Endothelial cell of umbilical vein (primary cell): ENCODE measurements around the gene VSX1. TPM values are rescaled to one million over a fixed set of nuclear protein-coding genes. Genes with fewer than 3 reads are reported as not detected.
A peak's percentile ranks its signal among the peaks of the same experiment; 100 is the strongest.

Experiments
- Bru-seq: library from RNA; stranded (reverse); fragments of 400-500 nt; gene quantifications from one replicate; lab custom pipeline; 2021; lab: Mats Ljungman, UMichigan
- BruChase-seq, 2 experiments: library from RNA; stranded (reverse); fragments of 400-500 nt; gene quantifications; one replicate each; lab custom pipeline; 2021; lab: Mats Ljungman, UMichigan
- BruUV-seq: library from RNA; stranded (reverse); fragments of 400-500 nt; replicated peaks from 2 replicates; lab custom pipeline; 2021; lab: Mats Ljungman, UMichigan
- CTCF ChIA-PET: fragments of 300-600, 350-600 bp; sonication (Branson Sonifier 250); formaldehyde crosslinking; loops from one replicate; lab custom pipeline; 2021; ENCODE audit warnings: antibody characterized with exemption, inconsistent platforms; lab: Charles Lee
- POLR2A ChIA-PET: fragments of 300-600, 350-600 bp; sonication (Branson Sonifier 250); formaldehyde crosslinking; loops from one replicate; lab custom pipeline; 2021; ENCODE audit warnings: antibody characterized with exemption, inconsistent platforms; lab: Charles Lee
- DNase-seq: peaks from one replicate; pipeline ENCODE4 v3.0.0-alpha.2; 2011; ENCODE audit warnings: low read depth, low spot score
- FAIRE-seq: peaks from 2 replicates; lab custom pipeline; 2011; peaks lifted over from hg19 to GRCh38; lab: Jason Lieb, UNC
- H2AFZ ChIP-seq: 2 replicates; pipeline ENCODE4 v1.6.0; 2012; ENCODE audit warnings: low read depth, low read length, control low read depth, inconsistent platforms
- H3K27ac ChIP-seq: 2 replicates; pipeline ENCODE4 v1.5.1; 2011; ENCODE audit warnings: low read depth, mild to moderate bottlenecking, control low read depth, low read length, moderate library complexity; ENCODE audit not compliant: insufficient read depth
- H3K27me3 ChIP-seq, 2 experiments: 2 replicates each; pipeline versions ENCODE4 v1.6.0 to v1.6.1; 2011; ENCODE audit warnings: low read length in 2 of 2, mixed read lengths in 1 of 2; ENCODE audit not compliant: control insufficient read depth in 2 of 2, insufficient read depth in 2 of 2
- H3K36me3 ChIP-seq, 2 experiments: 2 replicates in 1 of 2; 3 replicates in 1 of 2; pipeline ENCODE4 v1.5.1; 2011; ENCODE audit warnings: low read length in 2 of 2, mild to moderate bottlenecking in 1 of 2, moderate library complexity in 1 of 2; ENCODE audit not compliant: control insufficient read depth in 2 of 2, insufficient read depth in 2 of 2; ENCODE audit errors: extremely low read depth in 1 of 2
- H3K4me1 ChIP-seq: 3 replicates; pipeline ENCODE4 v1.5.1; 2011; ENCODE audit warnings: mild to moderate bottlenecking, low read length; ENCODE audit not compliant: control insufficient read depth, insufficient read depth; ENCODE audit errors: extremely low read depth
- H3K4me2 ChIP-seq: 2 replicates; pipeline ENCODE4 v1.6.1; 2011; ENCODE audit warnings: low read length, control low read depth, mixed read lengths; ENCODE audit not compliant: insufficient read depth
- H3K4me3 ChIP-seq, 3 experiments: fragments of 200-600 bp in 1 of 3; sonication (generic), shearing (Covaris generic) in 1 of 3; replicated peaks in 1 of 3; 2 replicates each; pipeline ENCODE4 v1.5.1; 2011 to 2016; ENCODE audit warnings: control low read depth in 3 of 3, low read length in 3 of 3, mild to moderate bottlenecking in 2 of 3, inconsistent platforms in 1 of 3, low read depth in 1 of 3, moderate library complexity in 1 of 3; ENCODE audit not compliant: insufficient read depth in 1 of 3
- H3K79me2 ChIP-seq: 2 replicates; pipeline ENCODE4 v1.6.0; 2012; ENCODE audit warnings: low read length, inconsistent platforms; ENCODE audit not compliant: control insufficient read depth, insufficient read depth
- H3K9ac ChIP-seq: replicated peaks from 2 replicates; pipeline ENCODE3; 2011; ENCODE audit warnings: low read length, control low read depth; ENCODE audit not compliant: insufficient read depth; ENCODE audit errors: extremely low read depth
- H3K9me1 ChIP-seq: replicated peaks from 3 replicates; pipeline ENCODE4 v1.6.0; 2011; ENCODE audit warnings: mild to moderate bottlenecking, low read length; ENCODE audit not compliant: control insufficient read depth, insufficient read depth; ENCODE audit errors: extremely low read depth
- H3K9me3 ChIP-seq: replicated peaks from 2 replicates; pipeline ENCODE4 v1.5.1; 2012; ENCODE audit warnings: low read length, inconsistent platforms; ENCODE audit not compliant: control insufficient read depth, insufficient read depth
- H4K20me1 ChIP-seq: replicated peaks from 2 replicates; pipeline ENCODE3; 2011; ENCODE audit warnings: mild to moderate bottlenecking, low read length; ENCODE audit not compliant: control insufficient read depth, insufficient read depth; ENCODE audit errors: extremely low read depth
- CTCF ChIP-seq, 2 donors: IDR thresholded peaks; 1 replicate in 1 of 2; 2 replicates in 1 of 2; pipeline ENCODE4 v1.5.1; 2011; ENCODE audit warnings: low read length in 2 of 2, mild to moderate bottlenecking in 2 of 2, moderate library complexity in 2 of 2, control low read depth in 1 of 2, inconsistent platforms in 1 of 2, low read depth in 1 of 2; ENCODE audit not compliant: insufficient read depth in 1 of 2; ENCODE audit errors: extremely low read depth in 1 of 2
- EZH2 ChIP-seq: IDR thresholded peaks from 2 replicates; pipeline ENCODE4 v1.6.1; 2012; ENCODE audit warnings: borderline replicate concordance, low read depth, mild to moderate bottlenecking, moderate library complexity, low read length, inconsistent platforms; ENCODE audit not compliant: severe bottlenecking
- FOS ChIP-seq: IDR thresholded peaks from 2 replicates; pipeline ENCODE4 v1.6.1; 2011; ENCODE audit warnings: mild to moderate bottlenecking, low read length, moderate library complexity, borderline replicate concordance; ENCODE audit not compliant: insufficient read depth
- GATA2 ChIP-seq: IDR thresholded peaks from 2 replicates; pipeline ENCODE4 v1.7.0; 2011; ENCODE audit warnings: low read depth, mild to moderate bottlenecking, moderate library complexity, mixed read lengths, low read length; ENCODE audit not compliant: insufficient read length, insufficient read depth
- JUN ChIP-seq: IDR thresholded peaks from 2 replicates; pipeline ENCODE4 v1.6.1; 2011; ENCODE audit warnings: borderline replicate concordance, low read depth; ENCODE audit not compliant: insufficient read length, insufficient read depth
- MAX ChIP-seq: IDR thresholded peaks from 2 replicates; pipeline ENCODE4 v1.6.1; 2011; ENCODE audit not compliant: insufficient read depth, insufficient read length
- MYC ChIP-seq: IDR thresholded peaks from one replicate; pipeline ENCODE4 v1.6.1; 2011; ENCODE audit warnings: mild to moderate bottlenecking, low read depth, low read length
- POLR2A ChIP-seq: IDR thresholded peaks from 2 replicates; pipeline ENCODE4 v1.6.1; 2012; ENCODE audit warnings: low read depth, mild to moderate bottlenecking, control low read depth, low read length
- POLR2AphosphoS5 ChIP-seq: IDR thresholded peaks from 2 replicates; pipeline ENCODE4 v1.6.1; 2012; ENCODE audit warnings: low read depth, mild to moderate bottlenecking, control low read depth, low read length, moderate library complexity; ENCODE audit not compliant: insufficient read depth
- dilution Hi-C: fragments of 300-500 bp; cut with MboI; formaldehyde crosslinking; loops from one replicate; pipeline ENCODE4 v1.15.0; 2019; ENCODE audit warnings: low sequenced_read_pairs; ENCODE audit not compliant: extremely low pct_ligation_motif_present
- intact Hi-C: fragments of 100-400 bp; cut with micrococcal nuclease; formaldehyde crosslinking; loops from one replicate; pipeline ENCODE4 v1.10.0; 2022
- long read RNA-seq: library from polyadenylated mRNA; stranded (forward); transcript quantifications from one replicate; pipeline ENCODE4 v2.0.0, GENCODE V29; 2021
- polyA minus RNA-seq, 3 experiments: library from RNA; depleted of rRNA, polyadenylated mRNA; stranded (reverse); fragments of >200 nt; gene quantifications; 1 replicate in 1 of 3; 2 replicates in 2 of 3; pipeline ENCODE4 v1.2.3, GENCODE V29; 2011
- polyA plus RNA-seq, 4 experiments: library from polyadenylated mRNA; depleted of rRNA in 3 of 4; stranded (reverse) in 3 of 4; unstranded in 1 of 4; fragments of >200 nt; gene quantifications; 2 replicates each; pipeline versions ENCODE4 v1.2.1 to v1.2.3, GENCODE V29; 2011 to 2012; ENCODE audit warnings: missing spikeins in 1 of 4
- total RNA-seq: library from RNA; stranded (reverse); gene quantifications from 2 replicates; pipeline ENCODE4 v1.2.3, GENCODE V29; 2021

Gene VSX1
- total RNA-seq (not detected in 2 replicates), polyA plus RNA-seq (not detected in 2 replicates), polyA minus RNA-seq (not detected in 2 replicates), Bru-seq, nascent RNA (not detected), BruChase-seq, experiment 1, labeled RNA remaining after a 6-hour chase (not detected), BruChase-seq, experiment 2, labeled RNA remaining after a 2-hour chase (not detected)
- not detected in 2 replicates for polyA plus RNA-seq (2011; cell fraction: cytosol; rRNA removed)
- polyA plus RNA-seq (2011; cell fraction: nucleus; rRNA removed) = not detected in 2 replicates
- not detected in 2 replicates for polyA plus RNA-seq (2012)
- polyA minus RNA-seq (2011; cell fraction: cytosol; rRNA and poly(A)+ RNA removed) = not detected
- not detected in 2 replicates for polyA minus RNA-seq (2011; cell fraction: nucleus; rRNA and poly(A)+ RNA removed)
- long read RNA-seq = 0 reads

GRCh38 chr20:25081730-25082497 is at the start of gene VSX1:
Gene VSX1, minus strand, starts transcription at chr20:25082141. Its CDS starts 45 bp downstream, at chr20:25082096.
- POLR2A ChIA-PET = no interaction called here

GRCh38 chr20:25129908-25130307 is 48.0 kb upstream of the VSX1 start:
- H3K36me3 ChIP-seq = no peaks in the 10 kb centered on the region
- no peak overlapping the region for H3K27ac ChIP-seq
- no peak overlapping the region for H3K9ac ChIP-seq
- BruUV-seq = no TSS peak
- H3K4me1 ChIP-seq = no peaks in the 10 kb centered on the region
- FAIRE-seq (no peak), DNase-seq (no peak)
- no peaks in the 10 kb centered on the region for H3K27me3 ChIP-seq
- intact Hi-C loops (no loop called here), dilution Hi-C loops (no loop called here)
- H3K4me2 ChIP-seq = no peak overlapping the region
- TF ChIP-seq MYC (no peak), CTCF (IDR thresholded peaks at IDR 0.05; ENCODE audit: extremely low read depth in 1 of 2, insufficient read depth in 1 of 2, low read depth in 1 of 2, low read length in 2 of 2) (no peak), POLR2A (no peak), MAX (no peak), EZH2 (no peak), JUN (no peak), GATA2 (no peak), FOS (no peak), POLR2AphosphoS5 (no peak)
- no peak overlapping the region for H2AFZ ChIP-seq
- POLR2A ChIA-PET = no interaction called here
- no peaks in the 10 kb centered on the region for H3K79me2 ChIP-seq
- H4K20me1 ChIP-seq = no peaks in the 10 kb centered on the region
- H3K9me3 ChIP-seq = no peaks in the 10 kb centered on the region
- CTCF ChIA-PET = interaction anchor here (1.2 kb wide), 1 partner anchor 8 kb away, joined by 5 read pairs; no protein-coding TSS in a partner anchor
- no peaks in the 10 kb centered on the region for H3K9me1 ChIP-seq
- H3K4me3 ChIP-seq = no peak overlapping the region

More at GRCh38 chr20:25081730-25082497, at the start of gene VSX1:
- Histone ChIP-seq H3K27ac (no peak within 1 kb of the TSS), H3K36me3 (no peaks in the 10 kb centered on the region), H3K4me3 (no peak within 1 kb of the TSS), H2AFZ (no peak within 1 kb of the TSS), H4K20me1 (no peaks in the 10 kb centered on the region), H3K79me2 (no peaks in the 10 kb centered on the region), H3K9me1 (no peaks in the 10 kb centered on the region), H3K9ac (no peak within 1 kb of the TSS), H3K4me2 (no peak within 1 kb of the TSS), H3K27me3 (peaks cover 68 to 86% of the 10 kb centered on the region in 2 experiments), H3K9me3 (no peaks in the 10 kb centered on the region), H3K4me1 (no peaks in the 10 kb centered on the region)
- intact Hi-C loops = no loop called here
- CTCF ChIA-PET = no interaction called here
- DNase-seq = no peak
- TF ChIP-seq EZH2 (peak; percentile 41), GATA2 (no peak), MAX (no peak)
- BruUV-seq = no TSS peak
- dilution Hi-C loops = no loop called here
- no peak for FAIRE-seq
